HepG2 (cell line): ENCODE results near the gene DCAF8. TPM values are rescaled to one million over a fixed set of nuclear protein-coding genes. Genes with fewer than 3 reads are reported as not detected.
A peak's percentile ranks its signal among the peaks of the same experiment; 100 is the strongest.

Experiments
- ATAC-seq: fragments of 200-7000 bp; cut with Tn5 transposase; 3 replicates; pipeline ENCODE4 v1.9.1; 2020; ENCODE audit warnings: mild to moderate bottlenecking, moderate library complexity
- BruUV-seq: library from RNA; stranded (reverse); fragments of 400-500 nt; replicated peaks from 2 replicates; lab custom pipeline; 2021; lab: Mats Ljungman, UMichigan
- CTCF ChIA-PET: fragments of 300-600 bp; formaldehyde crosslinking; extraction: SDS; loops from one replicate; lab custom pipeline; 2021; ENCODE audit warnings: low total read pairs, inconsistent platforms, low intra/inter-chr PET ratio; lab: Yijun Ruan, JAX
- POLR2A ChIA-PET: fragments of 350-600 bp; sonication (Branson Sonifier 250); formaldehyde crosslinking; loops from one replicate; lab custom pipeline; 2020; ENCODE audit warnings: antibody characterized with exemption, inconsistent platforms; lab: Yijun Ruan, JAX
- DNase-seq: peaks from one replicate; pipeline ENCODE4 v3.0.0-alpha.2; 2015; ENCODE audit warnings: low spot score
- FAIRE-seq: peaks from 3 replicates; lab custom pipeline; 2011; peaks lifted over from hg19 to GRCh38; lab: Jason Lieb, UNC
- H2AFZ ChIP-seq: one replicate; pipeline ENCODE4 v1.6.1; 2011; ENCODE audit warnings: low read length, inconsistent platforms
- H3K27ac ChIP-seq: fragments of 300-600 bp; 3 replicates; pipeline ENCODE4 v1.8.0; 2011; ENCODE audit warnings: mixed run types, mild to moderate bottlenecking, mixed read lengths, low read length, inconsistent platforms; ENCODE audit not compliant: insufficient read depth; ENCODE audit errors: extremely low read length
- H3K27me3 ChIP-seq, 2 experiments: fragments of 200-600 bp in 1 of 2; 2 replicates in 1 of 2; 3 replicates in 1 of 2; pipeline versions ENCODE4 v1.6.0 to v1.8.0; 2011; ENCODE audit warnings: low read length in 2 of 2, mild to moderate bottlenecking in 2 of 2, moderate library complexity in 2 of 2, inconsistent platforms in 1 of 2; ENCODE audit not compliant: insufficient read depth in 2 of 2, control insufficient read depth in 1 of 2
- H3K36me3 ChIP-seq, 2 experiments: fragments of 200-600 bp in 1 of 2; replicated peaks in 1 of 2; 2 replicates in 1 of 2; 3 replicates in 1 of 2; pipeline versions ENCODE4 v1.5.1 to v1.8.0; 2011; ENCODE audit warnings: low read length in 2 of 2, inconsistent platforms in 1 of 2; ENCODE audit not compliant: insufficient read depth in 2 of 2, control insufficient read depth in 1 of 2
- H3K4me1 ChIP-seq: 2 replicates; pipeline ENCODE4 v1.5.1; 2012; ENCODE audit warnings: low read length, inconsistent platforms; ENCODE audit not compliant: insufficient read depth
- H3K4me2 ChIP-seq: 2 replicates; pipeline ENCODE4 v1.6.0; 2011; ENCODE audit warnings: low read depth, low read length, inconsistent platforms
- H3K4me3 ChIP-seq, 3 experiments: fragments of 200-600 bp in 1 of 3; sonication (generic), shearing (Covaris generic) in 1 of 3; replicated peaks in 1 of 3; 2 replicates each; pipeline ENCODE4 v1.5.1; 2011 to 2016; ENCODE audit warnings: low read length in 3 of 3, inconsistent platforms in 2 of 3, low read depth in 2 of 3, mild to moderate bottlenecking in 2 of 3, control low read depth in 1 of 3, mixed read lengths in 1 of 3; ENCODE audit not compliant: insufficient read depth in 1 of 3
- H3K79me2 ChIP-seq: one replicate; pipeline ENCODE4 v1.6.1; 2011; ENCODE audit warnings: low read length, inconsistent platforms; ENCODE audit not compliant: insufficient read depth
- H3K9ac ChIP-seq: 2 replicates; pipeline ENCODE4 v1.6.0; 2011; ENCODE audit warnings: mild to moderate bottlenecking, low read depth, low read length, inconsistent platforms; ENCODE audit not compliant: insufficient read depth
- H3K9me3 ChIP-seq: 2 replicates; pipeline ENCODE4 v1.5.1; 2012; ENCODE audit warnings: mild to moderate bottlenecking, low read length
- H4K20me1 ChIP-seq: 2 replicates; pipeline ENCODE4 v1.6.0; 2011; ENCODE audit warnings: inconsistent platforms, mild to moderate bottlenecking, low read length, moderate library complexity; ENCODE audit not compliant: insufficient read depth
- RCOR2 ChIP-seq: IDR thresholded peaks from 2 replicates; pipeline ENCODE4 v1.6.1; 2016; ENCODE audit warnings: missing biosample characterization, missing genetic modification reagents
- ZNF20 ChIP-seq: sonication (generic); formaldehyde crosslinking; IDR thresholded peaks from 2 replicates; pipeline ENCODE4 v1.4.0; 2020; ENCODE audit warnings: mild to moderate bottlenecking, moderate library complexity, missing genetic modification reagents
- ZNF251 ChIP-seq: sonication (generic); formaldehyde crosslinking; IDR thresholded peaks from 2 replicates; pipeline ENCODE4 v1.9.0; 2021; ENCODE audit warnings: mild to moderate bottlenecking, missing genetic modification reagents
- ZNF678 ChIP-seq: sonication (generic); formaldehyde crosslinking; IDR thresholded peaks from 2 replicates; pipeline ENCODE4 v1.4.0; 2020; ENCODE audit warnings: mild to moderate bottlenecking, missing genetic modification reagents
- in situ Hi-C: cut with HindIII; loops from 2 replicates; pipeline ENCODE4 v1.10.0; 2017; ENCODE audit warnings: low pct_unique_long_range_greater_than_20kb; ENCODE audit not compliant: extremely low pct_ligation_motif_present
- intact Hi-C: fragments of 100-400 bp; cut with micrococcal nuclease; formaldehyde crosslinking; loops from one replicate; pipeline ENCODE4 v1.10.0; 2022; ENCODE audit not compliant: unreplicated experiment
- polyA plus RNA-seq, 8 experiments: library from polyadenylated mRNA; depleted of rRNA in 3 of 8; stranded (reverse) in 7 of 8; unstranded in 1 of 8; fragments of >200 nt; fragmentation: Illumina TruSeq in 4 of 8; extraction: Trizol in 4 of 8; gene quantifications; 2 replicates each; pipeline versions ENCODE4 v1.2.1 to v1.2.3, GENCODE V29; 2011 to 2016; ENCODE audit warnings: low read depth in 4 of 8, missing spikeins in 1 of 8, mixed read lengths in 1 of 8; ENCODE audit not compliant: insufficient read depth in 1 of 8
- total RNA-seq, 5 experiments: library from RNA; depleted of rRNA; stranded (reverse); fragments of >200 nt; fragmentation: Illumina TruSeq; extraction: Trizol; gene quantifications; 2 replicates each; pipeline ENCODE4 v1.2.3, GENCODE V29; 2016; ENCODE audit warnings: low read depth in 1 of 5
- TF ChIP-seq, protein P1 (sequence below): sonication (generic); formaldehyde crosslinking; IDR thresholded peaks from 2 replicates; pipeline ENCODE4 v1.4.0; 2020; ENCODE audit warnings: missing genetic modification reagents, borderline replicate concordance
- TF ChIP-seq, protein P2 (sequence below): sonication (generic); formaldehyde crosslinking; IDR thresholded peaks from 2 replicates; pipeline ENCODE4 v1.5.0; 2020; ENCODE audit warnings: mild to moderate bottlenecking, missing genetic modification reagents, moderate library complexity
- TF ChIP-seq, protein P3 (sequence below): sonication (generic); formaldehyde crosslinking; conservative IDR thresholded peaks from 2 replicates; pipeline ENCODE4 v1.4.0; 2020; ENCODE audit warnings: missing genetic modification reagents

DCAF8 gene
- total and polyA plus RNA-seq, 2 of the 13 experiments (the other 11 are each of a cell fraction or from before 2014, with no cell fraction given), result 73.4 to 79.8 TPM

DNA sequence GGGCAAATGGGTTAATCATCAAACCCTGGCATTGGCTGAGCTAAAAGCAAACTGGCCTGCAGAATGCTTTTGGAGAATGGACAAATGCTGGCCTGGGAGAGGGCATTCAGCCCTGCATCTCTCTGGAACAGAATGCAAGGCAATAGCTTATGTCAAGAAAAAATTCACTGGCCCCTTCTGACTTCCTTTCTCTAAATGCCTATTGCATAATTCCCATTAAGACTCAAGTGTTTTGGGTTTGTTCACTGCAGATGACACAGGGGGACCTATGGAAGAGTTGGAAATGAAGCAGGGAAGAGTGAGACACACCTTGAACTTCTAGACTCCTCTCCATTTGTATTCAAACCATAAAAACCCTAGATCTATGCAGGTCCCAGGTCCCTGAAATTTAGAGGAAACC is 41.3 kb downstream of the DCAF8 start:
- H4K20me1 ChIP-seq, result no peaks in the 10 kb centered on the region; the same call in 1 of the 2 replicates
- peaks cover 55 to 80% of the 10 kb centered on the region in 2 experiments for H3K36me3 ChIP-seq
- H3K9ac ChIP-seq, result no peak overlapping the region
- no peak for DNase-seq
- H3K27ac ChIP-seq, result no peak overlapping the region
- no peak overlapping the region for H3K4me3 ChIP-seq
- ChIA-PET POLR2A (no interaction called here), CTCF (no interaction called here)
- TF ChIP-seq ZNF678 (CRISPR knock-in tag) (no peak), ZNF20 (CRISPR knock-in tag) (no peak), ZNF251 (CRISPR knock-in tag) (no peak), RCOR2 (CRISPR knock-in tag) (no peak)
- TF ChIP-seq, protein P1, sequence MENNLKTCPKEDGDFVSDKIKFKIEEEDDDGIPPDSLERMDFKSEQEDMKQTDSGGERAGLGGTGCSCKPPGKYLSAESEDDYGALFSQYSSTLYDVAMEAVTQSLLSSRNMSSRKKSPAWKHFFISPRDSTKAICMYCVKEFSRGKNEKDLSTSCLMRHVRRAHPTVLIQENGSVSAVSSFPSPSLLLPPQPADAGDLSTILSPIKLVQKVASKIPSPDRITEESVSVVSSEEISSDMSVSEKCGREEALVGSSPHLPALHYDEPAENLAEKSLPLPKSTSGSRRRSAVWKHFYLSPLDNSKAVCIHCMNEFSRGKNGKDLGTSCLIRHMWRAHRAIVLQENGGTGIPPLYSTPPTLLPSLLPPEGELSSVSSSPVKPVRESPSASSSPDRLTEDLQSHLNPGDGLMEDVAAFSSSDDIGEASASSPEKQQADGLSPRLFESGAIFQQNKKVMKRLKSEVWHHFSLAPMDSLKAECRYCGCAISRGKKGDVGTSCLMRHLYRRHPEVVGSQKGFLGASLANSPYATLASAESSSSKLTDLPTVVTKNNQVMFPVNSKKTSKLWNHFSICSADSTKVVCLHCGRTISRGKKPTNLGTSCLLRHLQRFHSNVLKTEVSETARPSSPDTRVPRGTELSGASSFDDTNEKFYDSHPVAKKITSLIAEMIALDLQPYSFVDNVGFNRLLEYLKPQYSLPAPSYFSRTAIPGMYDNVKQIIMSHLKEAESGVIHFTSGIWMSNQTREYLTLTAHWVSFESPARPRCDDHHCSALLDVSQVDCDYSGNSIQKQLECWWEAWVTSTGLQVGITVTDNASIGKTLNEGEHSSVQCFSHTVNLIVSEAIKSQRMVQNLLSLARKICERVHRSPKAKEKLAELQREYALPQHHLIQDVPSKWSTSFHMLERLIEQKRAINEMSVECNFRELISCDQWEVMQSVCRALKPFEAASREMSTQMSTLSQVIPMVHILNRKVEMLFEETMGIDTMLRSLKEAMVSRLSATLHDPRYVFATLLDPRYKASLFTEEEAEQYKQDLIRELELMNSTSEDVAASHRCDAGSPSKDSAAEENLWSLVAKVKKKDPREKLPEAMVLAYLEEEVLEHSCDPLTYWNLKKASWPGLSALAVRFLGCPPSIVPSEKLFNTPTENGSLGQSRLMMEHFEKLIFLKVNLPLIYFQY (CRISPR knock-in tag), result no peak
- TF ChIP-seq, protein P2, sequence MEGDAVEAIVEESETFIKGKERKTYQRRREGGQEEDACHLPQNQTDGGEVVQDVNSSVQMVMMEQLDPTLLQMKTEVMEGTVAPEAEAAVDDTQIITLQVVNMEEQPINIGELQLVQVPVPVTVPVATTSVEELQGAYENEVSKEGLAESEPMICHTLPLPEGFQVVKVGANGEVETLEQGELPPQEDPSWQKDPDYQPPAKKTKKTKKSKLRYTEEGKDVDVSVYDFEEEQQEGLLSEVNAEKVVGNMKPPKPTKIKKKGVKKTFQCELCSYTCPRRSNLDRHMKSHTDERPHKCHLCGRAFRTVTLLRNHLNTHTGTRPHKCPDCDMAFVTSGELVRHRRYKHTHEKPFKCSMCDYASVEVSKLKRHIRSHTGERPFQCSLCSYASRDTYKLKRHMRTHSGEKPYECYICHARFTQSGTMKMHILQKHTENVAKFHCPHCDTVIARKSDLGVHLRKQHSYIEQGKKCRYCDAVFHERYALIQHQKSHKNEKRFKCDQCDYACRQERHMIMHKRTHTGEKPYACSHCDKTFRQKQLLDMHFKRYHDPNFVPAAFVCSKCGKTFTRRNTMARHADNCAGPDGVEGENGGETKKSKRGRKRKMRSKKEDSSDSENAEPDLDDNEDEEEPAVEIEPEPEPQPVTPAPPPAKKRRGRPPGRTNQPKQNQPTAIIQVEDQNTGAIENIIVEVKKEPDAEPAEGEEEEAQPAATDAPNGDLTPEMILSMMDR (CRISPR knock-in tag), result no peak
- TF ChIP-seq, protein P3, sequence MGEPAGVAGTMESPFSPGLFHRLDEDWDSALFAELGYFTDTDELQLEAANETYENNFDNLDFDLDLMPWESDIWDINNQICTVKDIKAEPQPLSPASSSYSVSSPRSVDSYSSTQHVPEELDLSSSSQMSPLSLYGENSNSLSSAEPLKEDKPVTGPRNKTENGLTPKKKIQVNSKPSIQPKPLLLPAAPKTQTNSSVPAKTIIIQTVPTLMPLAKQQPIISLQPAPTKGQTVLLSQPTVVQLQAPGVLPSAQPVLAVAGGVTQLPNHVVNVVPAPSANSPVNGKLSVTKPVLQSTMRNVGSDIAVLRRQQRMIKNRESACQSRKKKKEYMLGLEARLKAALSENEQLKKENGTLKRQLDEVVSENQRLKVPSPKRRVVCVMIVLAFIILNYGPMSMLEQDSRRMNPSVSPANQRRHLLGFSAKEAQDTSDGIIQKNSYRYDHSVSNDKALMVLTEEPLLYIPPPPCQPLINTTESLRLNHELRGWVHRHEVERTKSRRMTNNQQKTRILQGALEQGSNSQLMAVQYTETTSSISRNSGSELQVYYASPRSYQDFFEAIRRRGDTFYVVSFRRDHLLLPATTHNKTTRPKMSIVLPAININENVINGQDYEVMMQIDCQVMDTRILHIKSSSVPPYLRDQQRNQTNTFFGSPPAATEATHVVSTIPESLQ (CRISPR knock-in tag), result no peak
- peaks cover 16% of the 10 kb centered on the region for H3K4me1 ChIP-seq
- intact Hi-C loops, result loop anchor here (1.0 kb wide), 1 partner anchor 120 kb away; no protein-coding TSS in a partner anchor
- no peak overlapping the region for H2AFZ ChIP-seq
- ATAC-seq, result no peak
- no peak overlapping the region for H3K4me2 ChIP-seq
- no peaks in the 10 kb centered on the region for H3K79me2 ChIP-seq
- in situ Hi-C loops, result no loop called here
- H3K9me3 ChIP-seq, result no peaks in the 10 kb centered on the region
- H3K27me3 ChIP-seq, result no peaks in the 10 kb centered on the region
- no peak for FAIRE-seq
- TSS peak; percentile 14 for BruUV-seq
